Neuron (in vitro differentiated cells): ENCODE data around the gene LITAF.

ENCODE experiments used
- H2AFZ ChIP-seq: one replicate; pipeline ENCODE4 v1.6.1; 2013; ENCODE audit warnings: low read depth, mild to moderate bottlenecking, inconsistent platforms, low read length, moderate library complexity
- H3K27me3 ChIP-seq: one replicate; pipeline ENCODE4 v1.6.1; 2013; ENCODE audit warnings: low read length; ENCODE audit not compliant: insufficient read depth
- H3K36me3 ChIP-seq: one replicate; pipeline ENCODE4 v1.6.1; 2013; ENCODE audit warnings: low read length; ENCODE audit not compliant: insufficient read depth
- H3K4me1 ChIP-seq: one replicate; pipeline ENCODE4 v1.6.1; 2013; ENCODE audit warnings: low read length; ENCODE audit not compliant: insufficient read depth
- H3K4me3 ChIP-seq: 2 replicates; pipeline ENCODE4 v1.5.1; 2013; ENCODE audit warnings: mild to moderate bottlenecking, low read length, moderate library complexity
- H3K9me3 ChIP-seq: one replicate; pipeline ENCODE4 v1.6.1; 2013; ENCODE audit warnings: low read length

LITAF gene

DNA sequence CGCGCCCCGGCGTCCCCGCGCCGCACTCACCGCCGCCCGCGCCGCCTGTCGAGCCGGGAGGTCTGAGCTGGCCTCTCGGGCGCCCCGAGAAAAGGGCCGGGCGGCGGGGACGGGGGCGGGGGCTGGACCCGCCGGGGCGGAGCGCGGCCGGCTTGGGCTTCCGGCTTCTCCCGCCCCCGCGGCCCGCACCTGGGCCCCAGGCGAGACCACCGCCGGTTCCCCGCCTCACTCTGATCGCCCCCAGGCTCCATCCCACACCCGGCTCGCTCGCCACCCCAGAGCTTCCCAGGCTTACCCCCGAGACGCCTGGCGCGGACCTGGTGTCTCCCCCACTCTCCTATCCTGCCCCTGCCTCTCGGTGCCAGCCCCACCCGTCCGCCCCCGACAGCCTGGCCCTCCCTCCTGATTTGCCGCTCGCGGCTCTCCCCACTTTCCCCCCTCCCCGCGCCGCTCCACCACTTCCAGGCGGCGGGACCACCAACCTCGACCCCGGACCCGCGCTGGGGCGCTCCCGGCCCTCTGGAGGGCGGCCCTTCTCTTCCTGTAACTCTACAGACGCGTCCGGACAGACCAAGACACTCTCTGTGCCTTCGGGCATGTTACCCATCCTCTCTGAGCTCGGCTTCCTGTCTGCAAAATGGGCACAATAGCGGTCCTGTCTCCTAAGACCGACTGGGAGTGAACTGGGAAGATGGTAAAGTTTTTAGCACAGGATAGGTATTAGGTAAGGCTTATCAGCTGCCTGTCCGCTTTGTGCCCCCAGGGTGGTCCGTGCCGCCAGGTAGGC is at the start of gene LITAF:
Gene LITAF (minus strand): TSS at position 64 of the 787 bp plus-strand sequence. CDS start 30,189 bp downstream, outside the sequence.
- peaks cover 20% of the 10 kb centered on the region for H3K4me1 ChIP-seq
- peaks cover 11% of the 10 kb centered on the region for H3K27me3 ChIP-seq
- peak within 1 kb of the TSS; percentile 95 for H2AFZ ChIP-seq
- peak within 1 kb of the TSS; percentile 68 for H3K4me3 ChIP-seq
- peaks cover 13% of the 10 kb centered on the region for H3K9me3 ChIP-seq
- no peaks in the 10 kb centered on the region for H3K36me3 ChIP-seq

DNA sequence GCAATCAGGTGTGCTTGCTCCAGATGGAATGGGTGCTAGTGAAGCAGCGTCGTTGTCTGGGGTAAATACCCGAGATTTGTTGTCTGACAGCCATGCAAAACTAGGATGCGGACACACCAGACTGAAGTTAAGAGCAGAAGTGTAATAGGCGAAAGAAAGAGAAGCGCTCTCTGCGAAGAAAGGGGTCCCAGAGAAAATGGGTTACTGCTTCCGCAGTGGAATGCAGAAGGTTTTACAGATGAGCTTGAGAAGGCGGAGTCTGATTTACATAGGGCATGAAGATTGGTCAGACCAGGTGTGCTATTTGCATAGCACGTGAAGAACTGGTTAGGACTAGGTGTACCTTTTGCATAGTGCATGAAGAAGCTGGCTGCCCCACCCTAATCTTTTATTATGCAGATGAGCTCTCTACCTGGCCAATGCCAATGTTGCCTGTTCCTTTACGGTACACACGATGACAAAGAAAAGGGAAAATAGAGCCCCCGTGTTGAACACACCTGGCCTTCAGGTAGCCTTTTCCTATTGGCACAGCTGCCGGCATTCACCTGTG is 49.5 kb upstream of the LITAF start:
- Histone ChIP-seq H3K4me3 (no peak overlapping the region), H3K36me3 (no peaks in the 10 kb centered on the region), H2AFZ (no peak overlapping the region), H3K27me3 (no peaks in the 10 kb centered on the region), H3K4me1 (peaks cover 16% of the 10 kb centered on the region), H3K9me3 (no peaks in the 10 kb centered on the region)

DNA sequence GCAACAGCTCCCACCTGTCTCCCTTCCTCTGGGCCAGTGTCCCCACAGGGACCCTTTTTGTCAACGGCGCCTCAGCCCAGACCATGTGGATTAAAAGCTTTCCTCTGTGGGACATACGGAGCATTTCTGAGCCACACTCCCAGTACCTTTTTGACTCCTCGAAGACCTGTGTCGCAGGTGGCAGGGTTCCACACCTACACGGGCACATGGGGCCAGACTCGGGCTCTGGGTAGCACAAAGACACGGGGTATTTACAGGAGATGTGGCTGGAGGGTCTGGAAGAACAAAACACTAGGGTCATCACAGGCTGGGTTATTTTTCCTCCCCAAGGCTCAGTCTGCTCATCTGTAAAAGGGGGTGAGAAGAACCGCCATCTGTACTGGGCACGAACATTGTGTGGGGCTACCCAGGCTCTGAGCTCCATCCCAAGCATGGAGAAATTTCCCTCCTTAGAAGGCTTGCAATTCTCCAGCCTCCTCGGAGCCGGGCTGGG is 49.0 kb upstream of the LITAF start:
- Histone ChIP-seq H3K27me3 (no peaks in the 10 kb centered on the region), H3K9me3 (no peaks in the 10 kb centered on the region), H3K4me3 (no peak overlapping the region), H3K4me1 (peaks cover 16% of the 10 kb centered on the region), H3K36me3 (no peaks in the 10 kb centered on the region), H2AFZ (no peak overlapping the region)

DNA sequence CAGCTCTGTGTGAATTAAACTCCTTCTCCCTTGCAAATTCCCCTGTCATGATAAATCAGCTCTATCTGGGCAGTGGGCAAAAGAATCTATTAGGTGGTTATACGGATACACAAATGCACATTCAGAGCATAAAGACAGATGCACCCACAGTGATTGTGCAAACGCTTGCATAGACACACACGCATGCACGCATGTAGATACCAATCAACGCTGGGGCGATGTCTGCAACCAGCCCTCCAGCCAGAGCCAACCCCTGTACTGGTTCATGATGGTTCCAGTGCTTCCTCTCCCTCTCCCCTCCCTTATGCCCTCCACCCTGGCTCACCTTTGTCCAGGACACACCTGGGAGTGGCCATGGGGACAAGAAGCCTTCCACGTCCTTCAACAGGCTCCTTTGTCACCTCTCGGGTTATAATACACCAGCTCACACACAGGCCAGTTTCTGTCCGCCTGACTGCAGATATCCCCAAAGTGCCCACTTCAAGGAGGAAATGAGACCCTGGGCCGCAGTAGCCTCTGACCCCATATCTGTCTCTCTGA is 48.5 kb upstream of the LITAF start:
- H3K36me3 ChIP-seq = no peaks in the 10 kb centered on the region
- H2AFZ ChIP-seq = no peak overlapping the region
- peaks cover 12% of the 10 kb centered on the region for H3K4me1 ChIP-seq
- H3K4me3 ChIP-seq = no peak overlapping the region
- H3K27me3 ChIP-seq = no peaks in the 10 kb centered on the region
- H3K9me3 ChIP-seq = no peaks in the 10 kb centered on the region

GRCh38 chr16:11634312-11634711 is 47.6 kb upstream of the LITAF start:
- Histone ChIP-seq H3K27me3 (no peaks in the 10 kb centered on the region), H3K36me3 (no peaks in the 10 kb centered on the region)

GRCh38 chr16:11633113-11633512 is 46.4 kb upstream of the LITAF start:
- no peak overlapping the region for H2AFZ ChIP-seq
- H3K9me3 ChIP-seq = no peaks in the 10 kb centered on the region
- no peaks in the 10 kb centered on the region for H3K36me3 ChIP-seq
- peaks cover 3% of the 10 kb centered on the region for H3K27me3 ChIP-seq
- H3K4me1 ChIP-seq = peaks cover 12% of the 10 kb centered on the region
- no peak overlapping the region for H3K4me3 ChIP-seq

More at GRCh38 chr16:11634312-11634711, 47.6 kb upstream of the LITAF start:
- H2AFZ ChIP-seq = no peak overlapping the region
- H3K9me3 ChIP-seq = no peaks in the 10 kb centered on the region
- no peak overlapping the region for H3K4me3 ChIP-seq
- peaks cover 12% of the 10 kb centered on the region for H3K4me1 ChIP-seq

GRCh38 chr16:11632455-11632939 is 45.8 kb upstream of the LITAF start:
- Histone ChIP-seq H3K4me3 (no peak overlapping the region), H3K36me3 (no peaks in the 10 kb centered on the region), H3K4me1 (peaks cover 12% of the 10 kb centered on the region), H2AFZ (peak overlapping the region; percentile 49), H3K9me3 (no peaks in the 10 kb centered on the region), H3K27me3 (peaks cover 3% of the 10 kb centered on the region)

- Histone ChIP-seq H3K9me3 (no peaks in the 10 kb centered on the region), H3K4me1 (peaks cover 12% of the 10 kb centered on the region), H3K27me3 (peaks cover 3% of the 10 kb centered on the region), H3K4me3 (no peak overlapping the region), H3K36me3 (no peaks in the 10 kb centered on the region), H2AFZ (no peak overlapping the region)
Measured at GRCh38 chr16:11631214-11631613, 44.5 kb upstream of the LITAF start.

DNA sequence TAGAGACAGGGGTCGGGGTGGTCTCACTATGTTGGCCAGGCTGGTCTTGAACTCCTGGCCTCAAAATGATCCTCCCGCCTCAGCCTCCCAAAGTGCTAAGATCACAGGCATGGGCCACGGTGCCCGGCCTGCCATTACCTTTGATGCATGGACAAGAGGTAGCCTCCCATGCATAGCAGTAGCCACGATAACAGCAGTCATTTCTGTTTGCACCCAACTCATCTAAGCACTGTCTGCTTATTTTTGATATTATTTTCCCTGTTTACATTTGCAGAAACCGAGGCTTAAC is 44.0 kb upstream of the LITAF start:
- Histone ChIP-seq H3K4me3 (no peak overlapping the region), H3K9me3 (no peaks in the 10 kb centered on the region), H2AFZ (no peak overlapping the region), H3K36me3 (no peaks in the 10 kb centered on the region), H3K4me1 (peaks cover 12% of the 10 kb centered on the region), H3K27me3 (peaks cover 3% of the 10 kb centered on the region)

GRCh38 chr16:11630046-11630767 is 43.5 kb upstream of the LITAF start:
- H3K36me3 ChIP-seq = no peaks in the 10 kb centered on the region
- no peak overlapping the region for H2AFZ ChIP-seq
- no peak overlapping the region for H3K4me3 ChIP-seq
- H3K4me1 ChIP-seq = peaks cover 12% of the 10 kb centered on the region
- H3K27me3 ChIP-seq = peaks cover 3% of the 10 kb centered on the region
- no peaks in the 10 kb centered on the region for H3K9me3 ChIP-seq

- Histone ChIP-seq H3K9me3 (no peaks in the 10 kb centered on the region), H3K36me3 (no peaks in the 10 kb centered on the region), H3K4me3 (no peak overlapping the region), H2AFZ (no peak overlapping the region), H3K4me1 (peaks cover 12% of the 10 kb centered on the region), H3K27me3 (peaks cover 3% of the 10 kb centered on the region)
Measured at GRCh38 chr16:11629071-11630030, 42.6 kb upstream of the LITAF start.

DNA sequence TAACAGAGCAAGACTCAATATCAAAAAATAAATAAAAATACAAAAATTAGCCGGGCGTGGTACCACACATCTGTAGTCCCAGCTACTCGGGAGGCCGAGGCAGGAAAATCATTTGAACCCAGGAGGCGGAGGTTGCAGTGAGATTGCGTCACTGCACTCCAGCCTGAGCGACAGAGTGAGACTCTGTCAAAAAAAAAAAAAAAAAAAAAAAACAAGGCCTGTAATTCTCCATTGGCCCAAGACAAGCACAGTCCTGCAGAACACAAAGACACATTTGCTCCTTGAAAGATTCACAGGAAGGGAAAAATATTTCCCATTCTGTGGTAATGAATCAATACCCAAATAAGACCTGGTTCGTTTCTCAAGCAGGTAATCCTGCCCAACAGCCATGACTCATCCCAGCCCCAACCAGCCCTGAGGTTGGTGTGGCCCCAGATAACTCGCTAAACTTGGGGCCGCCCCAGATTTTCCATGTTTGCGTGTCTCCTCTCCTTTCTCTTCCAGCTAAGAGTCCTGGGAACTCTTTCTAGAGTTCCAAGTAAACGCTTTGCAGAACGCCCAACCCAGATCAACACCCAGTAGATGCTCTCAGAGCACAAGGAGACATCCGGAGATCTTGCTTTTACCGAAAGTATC is 41.2 kb upstream of the LITAF start:
- Histone ChIP-seq H3K36me3 (no peaks in the 10 kb centered on the region), H2AFZ (no peak overlapping the region), H3K27me3 (peaks cover 3% of the 10 kb centered on the region), H3K4me3 (no peak overlapping the region), H3K4me1 (peaks cover 8% of the 10 kb centered on the region), H3K9me3 (no peaks in the 10 kb centered on the region)
